Mesangial cell (primary cell): ENCODE measurements around the gene PRDM11. TPM values are rescaled to one million over a fixed set of nuclear protein-coding genes. Genes with fewer than 3 reads are reported as not detected.

Experiments
- total RNA-seq: library from RNA; depleted of rRNA; stranded (reverse); fragments of >200 nt; gene quantifications from 2 replicates; pipeline ENCODE4 v1.2.3, GENCODE V29; 2015

PRDM11 gene
- 5.1 and 12.3 TPM in 2 replicates for total RNA-seq

DNA sequence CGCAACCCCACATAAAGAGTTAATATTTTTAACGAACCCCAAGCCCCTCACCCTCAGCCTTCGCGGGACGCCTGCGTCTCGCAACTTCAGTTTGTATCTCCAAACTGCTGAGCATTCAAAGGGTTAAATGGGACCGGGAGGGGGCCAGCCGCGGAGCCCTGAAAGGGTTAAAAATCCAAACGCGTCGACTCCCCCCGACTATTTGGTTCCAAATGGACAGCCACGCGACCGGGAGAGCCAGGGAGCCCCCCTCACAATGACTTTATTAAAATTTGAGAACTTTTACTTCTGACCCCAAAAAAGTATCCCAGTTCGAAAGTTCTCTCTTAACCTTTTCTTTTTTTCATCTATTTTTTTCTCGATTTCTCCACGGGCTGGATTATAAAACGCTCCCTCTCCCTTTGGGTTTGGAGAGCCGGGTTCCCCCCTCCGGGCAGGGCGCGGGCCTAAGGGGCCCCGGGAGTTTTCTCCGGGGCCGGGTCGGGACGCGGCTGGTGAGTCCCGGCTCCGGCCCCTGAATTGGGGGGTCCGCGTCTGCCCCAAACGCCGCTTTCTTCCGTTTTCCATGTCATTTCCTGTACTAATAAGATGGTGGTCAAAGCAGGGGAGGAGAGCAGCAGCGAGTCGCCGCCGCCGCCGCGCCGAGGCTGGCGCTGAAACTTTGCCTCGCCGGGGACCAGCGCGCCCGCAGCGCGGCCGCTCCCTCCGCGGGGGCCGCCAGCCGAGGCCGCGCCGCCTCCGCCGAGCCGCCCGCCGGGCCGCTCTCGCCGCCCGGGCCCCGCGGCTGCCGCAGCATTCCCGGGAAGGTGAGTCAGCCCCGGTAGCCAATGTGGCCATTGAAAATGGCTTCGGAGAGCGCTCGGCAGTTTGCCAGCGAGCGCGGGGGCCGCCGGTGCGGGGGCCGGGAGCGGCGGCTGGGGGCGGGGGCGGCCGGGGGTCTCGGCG lies at the start of gene PRDM11:
PRDM11 (plus strand) TSS at position 568 of the 945 bp plus-strand sequence. CDS start 35,128 bp downstream, outside the sequence.

Other genes with a start within 250 kb of the PRDM11 start
- gene TP53I11, start 195.8 kb upstream of the PRDM11 start, total RNA-seq, result 13.1 and 18.3 TPM in 2 replicates
- 5.5 and 11.9 TPM in 2 replicates for gene SYT13, start 139.7 kb downstream of the PRDM11 start, total RNA-seq